Bronchial epithelial cell (primary cell): ENCODE measurements around the gene CLEC7A. TPM values are rescaled to one million over a fixed set of nuclear protein-coding genes. Genes with fewer than 3 reads are reported as not detected.

Experiments used
- DNase-seq: peaks from one replicate; pipeline ENCODE4 v3.0.0-alpha.2; 2010; ENCODE audit warnings: low read depth
- FAIRE-seq: peaks from 2 replicates; lab custom pipeline; 2011; peaks lifted over from hg19 to GRCh38; lab: Jason Lieb, UNC
- H3K27me3 ChIP-seq: 2 replicates; pipeline ENCODE4 v1.5.1; 2011; ENCODE audit warnings: low read length; ENCODE audit not compliant: control insufficient read depth, insufficient read depth
- H3K36me3 ChIP-seq: 2 replicates; pipeline ENCODE4 v1.5.1; 2011; ENCODE audit warnings: low read length; ENCODE audit not compliant: control insufficient read depth, insufficient read depth
- H3K4me3 ChIP-seq: 2 replicates; pipeline ENCODE4 v1.5.1; 2011; ENCODE audit warnings: mild to moderate bottlenecking, low read depth, low read length, control low read depth
- CTCF ChIP-seq: IDR thresholded peaks from 2 replicates; pipeline ENCODE4 v1.5.1; 2011; ENCODE audit warnings: mild to moderate bottlenecking, moderate library complexity, low read length, control low read depth, inconsistent platforms; ENCODE audit not compliant: insufficient read depth, severe bottlenecking
- total RNA-seq: library from RNA; depleted of rRNA; stranded (reverse); fragments of >200 nt; gene quantifications from 2 replicates; pipeline ENCODE4 v1.2.1, GENCODE V29; 2014

CLEC7A gene
- total RNA-seq, 1 donor from 2014 or later: not detected

DNA sequence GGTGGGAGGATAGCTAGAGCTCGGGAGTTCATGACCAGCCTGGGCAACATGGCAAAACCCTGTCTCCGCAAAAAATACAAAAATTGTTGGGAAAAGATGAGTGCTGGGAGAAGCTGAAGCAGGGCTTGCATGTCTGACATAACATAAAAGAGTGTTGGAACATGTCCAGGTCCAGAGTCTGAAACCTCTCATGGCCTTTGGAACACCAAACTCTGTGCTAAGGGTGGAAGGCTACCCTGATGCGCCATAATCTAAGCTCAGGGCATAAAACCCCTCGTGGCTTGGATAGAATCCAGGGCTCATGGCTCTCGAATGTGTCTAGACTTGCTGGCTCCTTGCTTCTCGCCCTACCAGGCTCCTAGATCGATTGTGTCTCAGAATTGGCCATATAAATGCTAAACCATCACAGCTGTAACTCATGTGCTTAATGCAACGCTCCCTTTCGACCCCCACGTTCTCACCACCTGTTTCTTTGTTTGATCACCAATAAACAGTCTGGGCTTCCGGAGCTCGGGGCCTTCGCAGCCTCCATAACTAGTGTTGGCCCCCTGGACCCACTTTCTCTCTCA lies 6.7 kb upstream of the CLEC7A start:
- no peak overlapping the region for H3K4me3 ChIP-seq
- FAIRE-seq: no peak
- no peak for TF ChIP-seq CTCF
- H3K27me3 ChIP-seq: no peaks in the 10 kb centered on the region
- DNase-seq: no peak
- no peaks in the 10 kb centered on the region for H3K36me3 ChIP-seq

DNA sequence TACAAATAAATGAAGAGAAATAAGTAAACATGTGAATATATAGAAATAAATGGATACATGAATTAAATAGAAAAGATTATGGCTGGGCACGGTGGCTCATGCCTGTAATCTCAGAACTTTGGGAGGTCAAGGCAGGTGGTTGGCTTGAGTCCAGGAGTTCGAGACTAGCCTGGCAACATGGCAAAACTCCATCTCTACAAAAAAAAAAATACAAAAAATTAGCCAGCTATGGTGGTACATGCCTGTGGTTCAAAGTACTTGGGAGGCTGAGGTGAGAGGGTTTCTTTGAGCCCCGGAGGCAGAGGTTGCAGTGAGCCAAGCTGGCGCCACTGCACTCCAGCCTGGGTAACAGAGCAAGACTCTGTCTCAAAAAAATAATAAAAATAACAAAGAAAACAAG lies 5.1 kb upstream of the CLEC7A start:
- FAIRE-seq: no peak
- DNase-seq: no peak
- Histone ChIP-seq H3K27me3 (no peaks in the 10 kb centered on the region), H3K4me3 (no peak overlapping the region), H3K36me3 (no peaks in the 10 kb centered on the region)
- no peak for TF ChIP-seq CTCF

DNA sequence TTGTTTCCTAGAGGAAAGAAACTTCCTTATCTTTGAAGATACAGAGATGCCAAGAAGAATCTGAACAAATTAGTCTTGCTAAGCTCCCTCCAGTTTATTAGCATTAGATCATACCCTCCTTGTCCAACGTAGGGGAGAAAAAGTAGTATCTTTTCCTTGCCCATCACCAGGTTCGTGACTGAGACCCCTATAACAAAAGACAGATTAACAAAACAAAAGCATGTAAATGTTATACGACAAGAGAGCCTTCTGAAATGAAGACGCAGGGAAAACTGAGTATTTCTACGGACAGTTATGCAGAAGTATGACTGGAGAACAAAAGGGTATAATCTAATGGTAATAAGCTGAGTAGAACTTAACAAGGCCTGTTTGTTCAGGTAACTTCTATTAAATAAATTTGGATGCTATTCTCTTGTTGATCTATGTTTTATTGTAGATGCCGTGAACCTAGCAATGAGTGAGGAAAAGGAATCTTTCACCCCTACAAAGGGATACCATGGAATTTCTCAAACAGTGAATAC lies 2.9 kb upstream of the CLEC7A start:
- Histone ChIP-seq H3K27me3 (no peaks in the 10 kb centered on the region), H3K36me3 (no peaks in the 10 kb centered on the region), H3K4me3 (no peak overlapping the region)
- DNase-seq (no peak), FAIRE-seq (no peak)
- no peak for TF ChIP-seq CTCF

DNA sequence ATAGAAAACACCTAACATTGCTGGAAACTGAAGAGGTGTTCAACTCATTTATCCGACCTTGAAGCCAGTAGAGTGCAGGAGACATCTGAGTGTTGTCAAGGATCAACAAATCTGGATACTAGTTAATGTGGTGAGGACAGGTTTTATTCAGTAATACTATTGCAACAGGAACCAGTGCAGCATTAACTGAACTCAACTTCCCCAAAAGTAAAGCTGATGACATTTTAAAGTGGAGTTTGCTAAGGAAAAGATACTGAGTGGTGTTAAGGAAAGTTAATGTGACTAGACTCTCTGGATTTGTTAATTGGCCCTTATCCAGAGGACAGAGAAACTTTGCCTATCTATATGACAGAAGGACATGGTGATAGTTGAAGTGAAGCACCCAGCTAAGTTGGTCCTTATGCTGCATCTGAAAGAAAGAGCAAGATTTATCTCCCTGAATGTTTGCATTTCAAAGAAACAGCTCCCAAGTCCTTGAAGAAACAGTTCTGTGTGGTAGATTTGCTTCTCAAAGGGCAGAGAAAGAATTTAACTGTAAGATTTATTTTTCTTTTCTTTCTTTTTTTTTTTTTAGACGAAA lies 1.2 kb upstream of the CLEC7A start:
- FAIRE-seq (peak; percentile 87), DNase-seq (no peak)
- no peak overlapping the region for H3K4me3 ChIP-seq
- H3K27me3 ChIP-seq: no peaks in the 10 kb centered on the region
- no peaks in the 10 kb centered on the region for H3K36me3 ChIP-seq
- TF ChIP-seq CTCF: no peak

DNA sequence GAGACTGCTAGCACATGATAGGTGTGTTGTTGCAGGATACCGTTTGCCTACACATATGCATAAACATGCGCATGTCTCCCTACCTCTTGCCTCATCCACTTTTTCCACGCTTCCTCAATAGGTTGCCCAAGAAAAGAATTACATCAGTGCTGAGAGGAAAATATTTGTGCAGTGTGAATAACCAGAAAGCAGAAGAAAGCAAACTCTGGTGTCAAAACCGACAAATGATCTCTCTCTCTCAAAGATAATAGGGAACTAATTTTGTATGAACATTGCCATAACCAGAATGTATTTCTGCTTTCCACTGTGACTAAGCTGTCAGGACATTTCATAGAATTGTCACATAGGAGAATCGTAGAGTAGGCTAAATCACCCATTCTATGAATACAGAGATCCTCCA lies 1.3 kb downstream of the CLEC7A start:
- FAIRE-seq: no peak
- Histone ChIP-seq H3K36me3 (no peaks in the 10 kb centered on the region), H3K4me3 (no peak overlapping the region), H3K27me3 (no peaks in the 10 kb centered on the region)
- no peak for TF ChIP-seq CTCF
- peak; percentile 14 for DNase-seq

GRCh38 chr12:10126413-10126812 lies 3.6 kb downstream of the CLEC7A start:
- TF ChIP-seq CTCF: no peak
- no peak overlapping the region for H3K4me3 ChIP-seq
- H3K36me3 ChIP-seq: no peaks in the 10 kb centered on the region
- H3K27me3 ChIP-seq: no peaks in the 10 kb centered on the region
- DNase-seq (no peak), FAIRE-seq (no peak)
